Rectal smooth muscle tissue (tissue), 1 donor: ENCODE data around the gene CASQ2.

Source experiments
- H3K27ac ChIP-seq: one replicate; pipeline ENCODE4 v1.7.0; 2013; ENCODE audit warnings: low read depth, low read length, inconsistent platforms
- H3K27me3 ChIP-seq: one replicate; pipeline ENCODE4 v1.7.0; 2013; ENCODE audit warnings: low read length; ENCODE audit not compliant: control insufficient read depth, insufficient read depth
- H3K36me3 ChIP-seq: one replicate; pipeline ENCODE4 v1.7.0; 2013; ENCODE audit warnings: low read length; ENCODE audit not compliant: control insufficient read depth, insufficient read depth
- H3K4me1 ChIP-seq: one replicate; pipeline ENCODE4 v1.7.0; 2013; ENCODE audit warnings: low read length; ENCODE audit not compliant: control insufficient read depth, insufficient read depth
- H3K4me3 ChIP-seq: one replicate; pipeline ENCODE4 v1.7.0; 2013; ENCODE audit warnings: low read length
- H3K9ac ChIP-seq: one replicate; pipeline ENCODE4 v1.7.0; 2013; ENCODE audit warnings: low read length

Gene CASQ2

DNA sequence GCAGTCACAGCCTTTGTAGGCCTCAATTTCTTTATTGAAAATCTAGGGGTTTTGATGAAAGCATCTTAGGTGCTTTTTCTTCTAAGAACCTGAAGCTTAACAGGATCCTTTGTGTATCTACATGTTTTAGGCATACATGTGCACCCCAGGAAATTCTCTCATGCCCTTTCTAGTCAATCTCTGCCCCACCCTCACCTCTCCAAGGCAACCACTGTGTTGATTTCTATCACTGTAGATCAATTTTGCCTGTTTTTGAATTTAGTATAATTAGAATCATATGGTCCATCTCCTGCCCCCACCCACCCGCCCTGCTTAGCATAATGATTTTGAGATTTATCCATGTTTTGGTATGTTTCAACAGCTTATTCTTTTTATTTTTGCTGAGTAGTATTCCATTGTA lies 107.4 kb downstream of the CASQ2 start:
- Histone ChIP-seq H3K27ac (no peak overlapping the region), H3K4me3 (no peak overlapping the region), H3K27me3 (no peaks in the 10 kb centered on the region), H3K9ac (no peak overlapping the region), H3K4me1 (peaks cover 4% of the 10 kb centered on the region), H3K36me3 (peaks cover 22% of the 10 kb centered on the region)

DNA sequence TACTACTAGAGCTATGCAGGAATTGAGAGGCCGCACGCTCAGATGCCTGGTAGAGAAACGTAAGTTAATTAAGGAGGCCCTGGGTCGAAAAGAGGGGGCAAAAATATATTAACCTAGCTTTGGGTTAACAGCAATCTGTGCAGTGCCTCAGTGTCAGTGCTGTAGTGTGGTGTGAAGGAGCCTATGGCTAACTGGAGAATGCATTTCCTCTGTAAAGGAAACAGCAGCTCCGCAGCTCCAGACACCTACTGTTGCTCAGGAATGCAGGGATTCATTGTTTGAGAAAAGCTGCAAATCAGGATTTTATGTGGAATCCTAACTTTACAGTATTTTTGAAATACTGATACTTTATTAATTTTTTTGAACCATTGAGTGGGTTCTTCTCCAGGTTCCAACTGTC lies 108.4 kb downstream of the CASQ2 start:
- Histone ChIP-seq H3K4me1 (peaks cover 6% of the 10 kb centered on the region), H3K9ac (no peak overlapping the region), H3K36me3 (peaks cover 22% of the 10 kb centered on the region), H3K27ac (no peak overlapping the region), H3K27me3 (no peaks in the 10 kb centered on the region), H3K4me3 (no peak overlapping the region)

DNA sequence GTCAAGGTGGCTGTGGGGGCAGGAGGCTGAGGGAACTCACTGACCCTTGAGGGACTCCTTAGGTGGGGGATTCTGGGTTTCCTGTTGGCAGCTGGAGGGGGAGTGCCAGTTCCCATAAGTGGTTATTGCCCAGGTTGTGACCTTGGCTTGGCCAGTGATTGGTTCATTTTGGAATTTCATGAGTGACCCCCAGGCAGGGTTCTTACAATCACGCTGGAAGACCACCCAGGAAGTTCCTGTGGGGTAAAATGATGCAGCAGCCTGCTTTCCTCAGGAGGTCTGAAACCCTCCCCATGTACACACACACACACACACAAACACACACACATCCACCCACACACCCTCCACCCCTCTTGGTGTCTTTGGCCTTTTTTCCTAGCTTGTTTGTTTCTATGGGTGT lies 109.9 kb downstream of the CASQ2 start:
- H3K4me3 ChIP-seq, result no peak overlapping the region

DNA sequence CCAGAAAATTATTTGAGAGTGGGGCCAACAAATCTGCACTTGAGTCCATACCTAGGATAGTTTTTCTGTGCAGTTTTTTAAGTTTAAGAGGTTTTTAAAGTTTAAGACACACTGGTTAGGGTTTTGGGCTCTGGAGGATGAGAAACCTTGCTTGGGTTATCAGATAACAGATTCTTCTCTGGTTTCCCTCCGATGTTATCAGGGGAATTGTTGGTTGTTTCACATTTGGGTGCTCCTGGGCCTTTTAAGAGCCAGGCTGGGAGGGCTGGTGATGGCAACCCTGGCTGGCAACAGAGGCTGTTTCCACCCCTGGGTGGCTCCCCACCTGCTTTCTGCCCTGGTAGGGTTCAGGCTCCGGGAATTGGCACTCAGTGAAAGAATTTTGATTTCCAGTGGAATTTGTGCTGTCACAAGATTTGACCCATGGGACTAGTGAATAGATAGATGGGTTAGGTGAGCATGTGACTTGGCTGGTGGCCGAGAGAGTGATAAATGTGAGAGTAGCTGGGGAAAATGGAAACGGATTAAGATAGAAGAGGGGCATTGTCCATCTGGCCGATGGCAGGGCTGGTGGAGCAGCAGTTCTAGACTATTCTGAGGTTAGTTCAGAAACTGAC lies 111.9 kb downstream of the CASQ2 start:
- Histone ChIP-seq H3K36me3 (peaks cover 12% of the 10 kb centered on the region), H3K27ac (no peak overlapping the region), H3K27me3 (no peaks in the 10 kb centered on the region), H3K9ac (no peak overlapping the region), H3K4me3 (no peak overlapping the region), H3K4me1 (peaks cover 6% of the 10 kb centered on the region)

More for the DNA sequence above, 109.9 kb downstream of the CASQ2 start:
- Histone ChIP-seq H3K9ac (no peak overlapping the region), H3K27ac (no peak overlapping the region), H3K27me3 (no peaks in the 10 kb centered on the region), H3K4me1 (peaks cover 6% of the 10 kb centered on the region), H3K36me3 (peaks cover 15% of the 10 kb centered on the region)

DNA sequence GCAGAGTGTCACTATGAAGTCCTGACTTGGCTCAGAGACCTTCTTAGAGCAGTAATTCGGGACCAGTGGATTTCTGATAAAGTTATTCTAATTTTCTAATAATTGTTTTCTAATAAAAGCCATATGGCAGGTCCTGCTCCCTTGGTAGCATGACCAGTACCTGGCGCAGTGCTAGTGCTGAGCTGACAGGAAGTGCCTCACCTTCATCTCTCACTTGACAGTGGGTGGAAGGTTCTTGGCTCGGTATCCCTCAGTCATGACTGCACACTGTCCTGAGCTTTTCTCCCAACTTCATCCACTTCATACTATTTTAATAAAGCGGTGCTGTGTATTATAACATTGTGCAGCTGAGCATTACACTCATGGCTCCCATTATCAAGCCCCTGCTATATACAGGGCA lies 112.6 kb downstream of the CASQ2 start:
- Histone ChIP-seq H3K27ac (no peak overlapping the region), H3K36me3 (peaks cover 12% of the 10 kb centered on the region)

DNA sequence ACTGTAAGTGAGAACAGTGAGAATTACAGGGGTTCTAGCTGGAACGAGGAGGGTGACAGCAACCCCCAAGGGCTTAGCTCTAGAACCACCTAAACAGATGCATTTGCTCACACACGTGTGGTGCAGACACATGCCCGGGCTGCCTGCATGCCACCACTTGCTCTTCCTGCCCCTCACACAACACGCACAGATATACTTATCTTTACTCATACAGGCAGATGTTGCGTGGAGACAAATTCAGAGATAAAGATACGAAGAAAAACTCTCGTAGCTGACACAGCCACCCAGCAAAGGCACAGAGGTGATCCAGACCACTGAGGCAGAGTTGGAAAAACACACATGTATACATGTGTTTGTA lies 113.2 kb downstream of the CASQ2 start:
- Histone ChIP-seq H3K27ac (no peak overlapping the region), H3K36me3 (peaks cover 8% of the 10 kb centered on the region), H3K27me3 (no peaks in the 10 kb centered on the region), H3K4me3 (no peak overlapping the region), H3K4me1 (peaks cover 6% of the 10 kb centered on the region), H3K9ac (no peak overlapping the region)

More for the DNA sequence above, 112.6 kb downstream of the CASQ2 start:
- Histone ChIP-seq H3K4me1 (peaks cover 6% of the 10 kb centered on the region), H3K4me3 (no peak overlapping the region), H3K9ac (no peak overlapping the region), H3K27me3 (no peaks in the 10 kb centered on the region)

DNA sequence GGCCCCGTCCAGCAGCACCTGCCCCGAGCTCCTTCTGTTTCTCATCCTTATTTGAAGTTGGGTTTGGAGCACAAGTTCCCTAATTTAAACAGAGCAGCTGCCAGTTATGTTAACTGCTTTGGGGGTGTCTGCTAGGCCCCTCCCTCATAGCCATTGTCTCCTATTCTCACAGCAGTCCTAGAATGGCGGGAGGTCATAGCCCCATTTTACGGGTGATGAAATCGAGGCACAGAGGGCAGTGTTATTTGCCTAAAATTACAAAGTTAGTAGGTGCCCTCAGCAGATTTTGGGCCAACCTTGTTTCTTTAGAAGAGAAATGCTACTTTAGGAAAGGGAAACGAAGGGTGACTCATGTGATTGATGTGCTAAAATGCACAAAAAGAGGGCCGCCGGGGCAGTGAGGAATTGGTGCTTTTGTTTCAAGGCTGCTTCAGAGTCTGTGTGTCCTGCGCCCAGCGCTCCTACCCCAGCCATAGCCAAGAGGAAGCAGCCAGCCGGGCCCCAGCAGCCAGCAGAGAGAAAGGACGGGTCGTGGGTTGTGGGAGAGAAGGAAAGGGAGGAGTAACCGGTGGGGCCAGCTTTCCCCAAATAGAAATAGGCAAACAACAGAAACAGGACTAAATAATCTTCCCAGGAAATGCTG lies 113.7 kb downstream of the CASQ2 start:
- Histone ChIP-seq H3K4me3 (no peak overlapping the region), H3K4me1 (peaks cover 6% of the 10 kb centered on the region), H3K36me3 (peaks cover 3% of the 10 kb centered on the region), H3K27ac (no peak overlapping the region), H3K9ac (no peak overlapping the region), H3K27me3 (no peaks in the 10 kb centered on the region)

DNA sequence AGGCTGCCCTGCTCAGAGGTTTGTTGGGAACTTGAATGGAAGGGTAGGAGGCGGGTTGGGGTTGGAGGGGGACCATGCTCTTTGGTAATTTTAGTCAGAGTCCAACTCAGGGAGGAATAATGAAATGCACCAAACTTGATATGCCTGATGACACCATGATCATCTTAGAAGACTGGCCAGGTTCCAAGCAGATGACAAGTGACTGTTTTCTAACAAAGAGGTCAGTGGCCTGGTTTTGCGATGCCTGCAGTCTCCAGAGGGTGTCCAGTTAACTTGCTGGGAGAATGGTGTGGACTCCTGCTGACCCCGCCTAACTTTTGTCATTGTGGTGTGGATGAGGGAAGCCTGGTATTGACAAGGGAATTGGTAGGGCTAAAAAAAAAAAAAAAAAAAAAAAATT lies 114.4 kb downstream of the CASQ2 start:
- Histone ChIP-seq H3K4me3 (no peak overlapping the region), H3K27me3 (no peaks in the 10 kb centered on the region), H3K27ac (no peak overlapping the region), H3K36me3 (no peaks in the 10 kb centered on the region), H3K4me1 (peaks cover 6% of the 10 kb centered on the region), H3K9ac (no peak overlapping the region)

DNA sequence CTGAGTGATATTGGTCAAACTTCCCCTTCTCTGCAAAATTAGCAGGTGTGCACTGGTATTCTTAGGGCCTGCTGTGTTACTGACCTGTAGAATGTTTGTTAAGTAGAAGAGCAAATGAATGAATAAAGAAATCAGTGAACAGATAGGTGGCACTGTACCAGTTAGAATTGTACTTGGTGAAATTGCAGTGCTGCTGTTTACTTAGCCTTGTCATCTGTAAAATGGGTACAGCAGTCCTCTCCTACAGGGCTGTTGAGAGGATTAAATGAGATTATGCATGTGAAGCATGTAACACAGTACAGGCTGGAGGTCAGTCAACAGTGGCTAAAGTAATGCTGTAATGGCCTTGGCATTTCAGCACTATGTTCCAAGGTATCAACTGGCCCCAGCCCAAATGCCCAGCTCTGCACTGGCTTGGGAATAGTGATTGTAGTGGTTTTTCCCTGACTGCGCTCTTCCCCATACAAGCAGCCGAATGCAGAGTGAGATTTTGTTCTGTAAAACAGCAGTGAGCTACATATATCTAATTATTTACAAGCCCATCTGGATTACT lies 116.2 kb downstream of the CASQ2 start:
- no peaks in the 10 kb centered on the region for H3K36me3 ChIP-seq

DNA sequence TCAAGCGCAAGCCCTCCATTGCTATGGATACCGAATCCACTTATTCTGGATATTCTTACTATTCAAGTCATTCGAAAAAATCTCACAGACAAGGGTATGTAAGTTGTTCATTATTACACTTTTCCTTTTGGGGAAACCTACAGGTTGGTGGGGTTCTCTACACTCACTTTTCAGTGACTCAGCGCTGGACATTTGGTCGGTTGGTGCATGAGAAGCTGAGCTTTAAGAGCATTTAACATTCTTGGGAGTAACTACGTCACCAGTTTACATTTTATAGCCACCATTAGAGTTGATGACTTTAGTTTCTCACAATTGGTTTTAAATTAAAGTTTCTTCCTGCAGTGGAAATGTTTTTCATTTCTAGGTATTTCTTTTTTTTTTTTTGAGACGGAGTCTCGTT lies 117.1 kb downstream of the CASQ2 start:
- no peak overlapping the region for H3K4me3 ChIP-seq
- no peaks in the 10 kb centered on the region for H3K36me3 ChIP-seq
- no peaks in the 10 kb centered on the region for H3K27me3 ChIP-seq
- H3K9ac ChIP-seq, result no peak overlapping the region
- H3K4me1 ChIP-seq, result peaks cover 14% of the 10 kb centered on the region
- H3K27ac ChIP-seq, result no peak overlapping the region

More for the DNA sequence above, 116.2 kb downstream of the CASQ2 start:
- Histone ChIP-seq H3K27ac (no peak overlapping the region), H3K4me3 (no peak overlapping the region), H3K9ac (no peak overlapping the region), H3K4me1 (peaks cover 11% of the 10 kb centered on the region), H3K27me3 (no peaks in the 10 kb centered on the region)

DNA sequence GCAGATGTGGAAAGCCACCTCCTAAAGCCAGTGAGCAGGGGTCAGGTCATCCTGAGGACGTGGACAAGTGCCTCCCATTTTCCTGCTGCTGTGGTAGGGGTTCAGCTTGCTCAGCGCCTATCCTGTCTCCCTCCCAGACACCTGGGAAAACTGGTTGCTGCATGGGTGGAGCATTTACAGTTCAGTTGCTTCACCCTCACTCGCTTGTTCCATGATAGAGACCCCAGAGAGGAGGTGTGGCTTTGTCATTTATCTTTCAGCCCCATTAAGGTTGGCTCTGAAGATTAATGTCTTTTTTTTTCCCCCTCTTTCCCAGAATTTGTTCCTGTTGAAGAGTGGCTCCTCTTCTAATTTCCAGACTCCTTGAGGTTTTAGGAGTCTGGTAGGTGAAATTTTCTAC lies 117.6 kb downstream of the CASQ2 start:
- Histone ChIP-seq H3K4me3 (no peak overlapping the region), H3K9ac (no peak overlapping the region), H3K36me3 (no peaks in the 10 kb centered on the region), H3K27me3 (no peaks in the 10 kb centered on the region), H3K4me1 (peaks cover 14% of the 10 kb centered on the region), H3K27ac (no peak overlapping the region)
